Hair follicle dermal papilla cell (primary cell): ENCODE measurements around the gene MS4A13. TPM values are rescaled to one million over a fixed set of nuclear protein-coding genes. Genes with fewer than 3 reads are reported as not detected.

Experiments used
- total RNA-seq: library from RNA; depleted of rRNA; stranded (reverse); fragments of >200 nt; gene quantifications from 2 replicates; pipeline ENCODE4 v1.2.3, GENCODE V29; 2012

Gene MS4A13, protein sequence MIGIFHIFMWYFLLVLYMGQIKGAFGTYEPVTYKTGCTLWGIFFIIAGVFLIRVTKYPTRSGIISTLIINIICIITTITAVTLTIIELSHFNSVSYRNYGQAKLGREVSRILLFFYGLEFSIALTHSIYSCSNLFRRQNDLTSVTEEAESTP
- not detected in 2 replicates for total RNA-seq

DNA sequence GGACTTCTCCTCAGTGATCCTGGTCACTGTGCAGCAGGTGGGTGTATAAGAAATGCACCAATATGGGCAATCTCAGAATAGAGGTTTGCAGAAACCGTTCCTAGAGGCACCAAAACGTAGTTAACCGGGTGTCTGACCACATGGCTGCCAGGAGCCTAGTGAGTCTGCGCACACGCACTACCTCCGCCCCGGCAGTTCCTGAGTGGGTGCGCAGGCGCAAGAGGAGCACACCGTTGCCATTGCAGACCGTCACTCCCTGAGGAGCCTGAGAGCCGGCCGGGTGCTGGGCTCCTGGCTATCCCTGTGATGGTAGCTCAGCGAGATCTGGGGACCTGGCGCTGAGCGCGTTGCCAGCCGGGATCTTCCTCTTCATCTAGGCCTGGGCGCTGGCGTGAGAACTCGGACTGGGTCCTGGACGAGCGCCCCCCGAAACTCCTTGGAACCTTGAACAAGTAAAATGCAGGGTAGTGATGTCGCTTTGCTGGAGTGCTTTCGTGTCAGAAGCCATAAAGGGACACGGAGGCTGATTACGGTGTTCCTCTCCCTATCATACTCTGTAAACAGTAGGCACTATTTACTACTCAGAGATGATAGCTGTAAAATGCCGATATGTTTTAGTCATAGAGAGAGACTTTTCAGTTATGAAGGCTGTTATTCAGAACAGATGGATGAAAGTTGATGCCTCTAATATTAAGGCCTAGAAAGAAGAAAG lies at the start of gene MS4A13:
MS4A13 (plus strand) TSS at position 249 of the 712 bp plus-strand sequence. CDS start 2,692 bp downstream, outside the sequence.

GRCh38 chr11:60492488-60493009 lies 22.6 kb upstream of the MS4A13 start, which contains the start of gene MS4A12:
MS4A12 (plus strand) TSS chr11:60492778; CDS start chr11:60497319, 4,541 bp downstream.

Other genes starting within 250 kb of the MS4A13 start
- not detected in 2 replicates for gene MS4A4A, start 234.7 kb upstream of the MS4A13 start, total RNA-seq
- gene MS4A6E, start 188.1 kb upstream of the MS4A13 start, total RNA-seq, result not detected in 2 replicates
- gene MS4A7, start 136.9 kb upstream of the MS4A13 start, total RNA-seq, result not detected in 2 replicates
- not detected in 2 replicates for gene MS4A14, start 118.9 kb upstream of the MS4A13 start, total RNA-seq
- not detected in 2 replicates for gene MS4A5, start 85.8 kb upstream of the MS4A13 start, total RNA-seq
- gene MS4A1, start 59.5 kb upstream of the MS4A13 start, total RNA-seq, result not detected in 2 replicates
- not detected in 2 replicates for gene MS4A12, start 22.6 kb upstream of the MS4A13 start, total RNA-seq
- gene MS4A8, start 184.2 kb downstream of the MS4A13 start, total RNA-seq, result not detected in 2 replicates
- gene MS4A18, start 209.3 kb downstream of the MS4A13 start, total RNA-seq, result not detected in 2 replicates
- gene MS4A15, start 241.5 kb downstream of the MS4A13 start, total RNA-seq, result not detected in 2 replicates